ENCODE results near the gene C1orf210.

The C1orf210 gene

DNA sequence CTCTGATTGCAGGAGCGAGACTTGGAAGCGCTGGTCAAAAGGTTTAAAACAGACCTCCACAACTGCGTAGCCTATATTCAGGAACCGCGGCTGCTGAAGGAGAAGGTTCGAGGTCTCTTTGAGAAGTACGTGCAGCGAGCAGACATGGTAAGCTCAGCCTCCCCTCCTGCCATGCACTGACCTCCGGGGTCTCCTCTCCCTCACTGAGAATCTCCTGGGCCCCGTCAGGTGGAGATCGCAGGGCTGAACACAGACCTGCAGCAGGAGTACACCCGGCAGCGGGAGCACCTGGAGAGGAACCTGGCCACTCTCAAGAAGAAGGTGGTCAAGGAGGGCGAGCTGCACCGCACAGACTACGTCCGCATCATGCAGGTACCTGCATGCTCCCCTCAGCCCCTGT lies 51.1 kb downstream of the C1orf210 start:
- Histone ChIP-seq H3K36me3 (ENCODE audit: insufficient read depth, low read length) (no peaks in the 10 kb centered on the region), H3K9me2 (replicated peaks; ENCODE audit: low read depth, low read length) (no peaks in the 10 kb centered on the region), H3K9ac (ENCODE audit: low read depth, low read length, poor library complexity, severe bottlenecking) (no peak overlapping the region), H4K20me1 (ENCODE audit: insufficient read depth, low read length, poor library complexity, severe bottlenecking) (no peaks in the 10 kb centered on the region), H3F3A (ENCODE audit: low read depth) (no peaks in the 10 kb centered on the region), H3K4me3 (ENCODE audit: low read length, poor library complexity, severe bottlenecking) (no peak overlapping the region), H2AFZ (ENCODE audit: low read length) (no peak overlapping the region), H3K4me2 (ENCODE audit: low read depth, low read length, poor library complexity, severe bottlenecking) (no peak overlapping the region), H3K27me3 (ENCODE audit: insufficient read depth, low read length, poor library complexity, severe bottlenecking) (no peaks in the 10 kb centered on the region), H3K9me3 (ENCODE audit: insufficient read depth, low read depth, low read length) (no peaks in the 10 kb centered on the region), H3K79me2 (ENCODE audit: insufficient read depth, low read length) (no peaks in the 10 kb centered on the region), H3K4me1 (ENCODE audit: insufficient read depth, low read length, poor library complexity, severe bottlenecking) (no peaks in the 10 kb centered on the region)
- TF ChIP-seq EZH2phosphoT487 (IDR thresholded peaks at IDR 0.05; ENCODE audit: borderline replicate concordance) = no peak
- TF ChIP-seq, protein P1, sequence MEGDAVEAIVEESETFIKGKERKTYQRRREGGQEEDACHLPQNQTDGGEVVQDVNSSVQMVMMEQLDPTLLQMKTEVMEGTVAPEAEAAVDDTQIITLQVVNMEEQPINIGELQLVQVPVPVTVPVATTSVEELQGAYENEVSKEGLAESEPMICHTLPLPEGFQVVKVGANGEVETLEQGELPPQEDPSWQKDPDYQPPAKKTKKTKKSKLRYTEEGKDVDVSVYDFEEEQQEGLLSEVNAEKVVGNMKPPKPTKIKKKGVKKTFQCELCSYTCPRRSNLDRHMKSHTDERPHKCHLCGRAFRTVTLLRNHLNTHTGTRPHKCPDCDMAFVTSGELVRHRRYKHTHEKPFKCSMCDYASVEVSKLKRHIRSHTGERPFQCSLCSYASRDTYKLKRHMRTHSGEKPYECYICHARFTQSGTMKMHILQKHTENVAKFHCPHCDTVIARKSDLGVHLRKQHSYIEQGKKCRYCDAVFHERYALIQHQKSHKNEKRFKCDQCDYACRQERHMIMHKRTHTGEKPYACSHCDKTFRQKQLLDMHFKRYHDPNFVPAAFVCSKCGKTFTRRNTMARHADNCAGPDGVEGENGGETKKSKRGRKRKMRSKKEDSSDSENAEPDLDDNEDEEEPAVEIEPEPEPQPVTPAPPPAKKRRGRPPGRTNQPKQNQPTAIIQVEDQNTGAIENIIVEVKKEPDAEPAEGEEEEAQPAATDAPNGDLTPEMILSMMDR (conservative IDR thresholded peaks at IDR 0.05; ENCODE audit: low read length) = no peak

DNA sequence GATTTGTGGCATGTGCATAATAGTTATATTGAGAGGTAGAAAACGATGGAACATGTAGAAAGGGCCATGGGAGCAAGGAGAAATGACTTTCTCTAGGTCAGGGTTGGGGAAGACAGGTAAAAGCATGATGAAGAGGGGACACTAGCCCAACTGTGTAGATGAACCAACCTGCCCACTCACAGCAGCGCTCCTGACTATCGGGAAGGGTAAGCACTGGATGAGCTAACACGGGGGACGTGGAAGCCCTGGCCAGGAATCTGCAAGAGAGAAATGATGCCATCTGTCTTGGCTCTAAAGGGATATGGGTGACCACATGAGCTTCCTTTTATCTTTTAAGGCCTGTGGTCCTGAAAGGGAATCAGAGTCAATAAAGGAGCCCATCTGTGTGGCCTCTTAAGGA lies 51.8 kb downstream of the C1orf210 start:
- H3K27me3 ChIP-seq (ENCODE audit: insufficient read depth, low read length, poor library complexity, severe bottlenecking) = no peaks in the 10 kb centered on the region

DNA sequence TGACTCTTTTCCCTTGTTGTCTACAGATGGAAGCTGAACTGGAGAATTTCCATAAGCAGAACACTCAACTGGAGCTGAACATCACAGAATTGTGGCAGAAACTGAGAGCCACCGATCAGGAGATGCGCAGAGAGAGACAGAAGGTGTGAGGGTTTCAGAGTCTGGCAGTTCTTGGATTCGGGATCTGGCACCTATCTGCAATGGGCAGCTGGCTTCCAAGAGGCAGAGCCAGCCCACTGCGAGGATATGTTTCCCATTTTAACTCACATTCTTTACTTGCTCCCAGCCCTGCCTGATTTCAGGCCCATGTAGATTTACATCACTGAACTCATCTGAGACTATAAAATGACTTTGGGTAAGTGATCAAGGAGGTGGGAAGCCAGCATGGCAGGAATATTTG lies 52.9 kb downstream of the C1orf210 start:
- Histone ChIP-seq H3K9ac (ENCODE audit: low read depth, low read length, poor library complexity, severe bottlenecking) (no peak overlapping the region), H3F3A (ENCODE audit: low read depth) (no peaks in the 10 kb centered on the region), H3K9me2 (replicated peaks; ENCODE audit: low read depth, low read length) (no peaks in the 10 kb centered on the region), H3K4me3 (ENCODE audit: low read length, poor library complexity, severe bottlenecking) (no peak overlapping the region), H3K4me1 (ENCODE audit: insufficient read depth, low read length, poor library complexity, severe bottlenecking) (no peaks in the 10 kb centered on the region), H4K20me1 (ENCODE audit: insufficient read depth, low read length, poor library complexity, severe bottlenecking) (no peaks in the 10 kb centered on the region), H3K79me2 (ENCODE audit: insufficient read depth, low read length) (no peaks in the 10 kb centered on the region), H3K4me2 (ENCODE audit: low read depth, low read length, poor library complexity, severe bottlenecking) (no peak overlapping the region), H3K9me3 (ENCODE audit: insufficient read depth, low read depth, low read length) (no peaks in the 10 kb centered on the region), H2AFZ (ENCODE audit: low read length) (no peak overlapping the region), H3K36me3 (ENCODE audit: insufficient read depth, low read length) (no peaks in the 10 kb centered on the region), H3K27me3 (ENCODE audit: insufficient read depth, low read length, poor library complexity, severe bottlenecking) (no peaks in the 10 kb centered on the region)
- no peak for TF ChIP-seq EZH2phosphoT487 (IDR thresholded peaks at IDR 0.05; ENCODE audit: borderline replicate concordance)
- TF ChIP-seq, protein P1 (conservative IDR thresholded peaks at IDR 0.05; ENCODE audit: low read length) = no peak

More for the DNA sequence above, 51.8 kb downstream of the C1orf210 start:
- Histone ChIP-seq H3F3A (ENCODE audit: low read depth) (no peaks in the 10 kb centered on the region), H3K4me3 (ENCODE audit: low read length, poor library complexity, severe bottlenecking) (no peak overlapping the region), H3K79me2 (ENCODE audit: insufficient read depth, low read length) (no peaks in the 10 kb centered on the region), H3K36me3 (ENCODE audit: insufficient read depth, low read length) (no peaks in the 10 kb centered on the region), H4K20me1 (ENCODE audit: insufficient read depth, low read length, poor library complexity, severe bottlenecking) (no peaks in the 10 kb centered on the region), H3K9me2 (replicated peaks; ENCODE audit: low read depth, low read length) (no peaks in the 10 kb centered on the region), H2AFZ (ENCODE audit: low read length) (no peak overlapping the region), H3K9ac (ENCODE audit: low read depth, low read length, poor library complexity, severe bottlenecking) (no peak overlapping the region), H3K4me1 (ENCODE audit: insufficient read depth, low read length, poor library complexity, severe bottlenecking) (no peaks in the 10 kb centered on the region), H3K4me2 (ENCODE audit: low read depth, low read length, poor library complexity, severe bottlenecking) (no peak overlapping the region), H3K9me3 (ENCODE audit: insufficient read depth, low read depth, low read length) (no peaks in the 10 kb centered on the region)
- TF ChIP-seq EZH2phosphoT487 (IDR thresholded peaks at IDR 0.05; ENCODE audit: borderline replicate concordance) = no peak
- TF ChIP-seq, protein P1 (conservative IDR thresholded peaks at IDR 0.05; ENCODE audit: low read length) = no peak

Data from Loucy (cell line).